HepG2 (cell line): ENCODE results near the gene FN1. TPM values are rescaled to one million over a fixed set of nuclear protein-coding genes. Genes with fewer than 3 reads are reported as not detected.

Source experiments
- ATAC-seq: fragments of 200-7000 bp; cut with Tn5 transposase; 3 replicates; pipeline ENCODE4 v1.9.1; 2020; ENCODE audit warnings: mild to moderate bottlenecking, moderate library complexity
- BruUV-seq: library from RNA; stranded (reverse); fragments of 400-500 nt; replicated peaks from 2 replicates; lab custom pipeline; 2021; lab: Mats Ljungman, UMichigan
- CTCF ChIA-PET: fragments of 300-600 bp; formaldehyde crosslinking; extraction: SDS; loops from one replicate; lab custom pipeline; 2021; ENCODE audit warnings: low total read pairs, inconsistent platforms, low intra/inter-chr PET ratio; lab: Yijun Ruan, JAX
- POLR2A ChIA-PET: fragments of 350-600 bp; sonication (Branson Sonifier 250); formaldehyde crosslinking; loops from one replicate; lab custom pipeline; 2020; ENCODE audit warnings: antibody characterized with exemption, inconsistent platforms; lab: Yijun Ruan, JAX
- DNase-seq: peaks from one replicate; pipeline ENCODE4 v3.0.0-alpha.2; 2015; ENCODE audit warnings: low spot score
- FAIRE-seq: peaks from 3 replicates; lab custom pipeline; 2011; peaks lifted over from hg19 to GRCh38; lab: Jason Lieb, UNC
- H2AFZ ChIP-seq: one replicate; pipeline ENCODE4 v1.6.1; 2011; ENCODE audit warnings: low read length, inconsistent platforms
- H3K27ac ChIP-seq: fragments of 300-600 bp; 3 replicates; pipeline ENCODE4 v1.8.0; 2011; ENCODE audit warnings: mixed run types, mild to moderate bottlenecking, mixed read lengths, low read length, inconsistent platforms; ENCODE audit not compliant: insufficient read depth; ENCODE audit errors: extremely low read length
- H3K27me3 ChIP-seq, 2 experiments: fragments of 200-600 bp in 1 of 2; 2 replicates in 1 of 2; 3 replicates in 1 of 2; pipeline versions ENCODE4 v1.6.0 to v1.8.0; 2011; ENCODE audit warnings: low read length in 2 of 2, mild to moderate bottlenecking in 2 of 2, moderate library complexity in 2 of 2, inconsistent platforms in 1 of 2; ENCODE audit not compliant: insufficient read depth in 2 of 2, control insufficient read depth in 1 of 2
- H3K36me3 ChIP-seq, 2 experiments: fragments of 200-600 bp in 1 of 2; replicated peaks in 1 of 2; 2 replicates in 1 of 2; 3 replicates in 1 of 2; pipeline versions ENCODE4 v1.5.1 to v1.8.0; 2011; ENCODE audit warnings: low read length in 2 of 2, inconsistent platforms in 1 of 2; ENCODE audit not compliant: insufficient read depth in 2 of 2, control insufficient read depth in 1 of 2
- H3K4me1 ChIP-seq: 2 replicates; pipeline ENCODE4 v1.5.1; 2012; ENCODE audit warnings: low read length, inconsistent platforms; ENCODE audit not compliant: insufficient read depth
- H3K4me2 ChIP-seq: 2 replicates; pipeline ENCODE4 v1.6.0; 2011; ENCODE audit warnings: low read depth, low read length, inconsistent platforms
- H3K4me3 ChIP-seq, 3 experiments: fragments of 200-600 bp in 1 of 3; sonication (generic), shearing (Covaris generic) in 1 of 3; replicated peaks in 1 of 3; 2 replicates each; pipeline ENCODE4 v1.5.1; 2011 to 2016; ENCODE audit warnings: low read length in 3 of 3, inconsistent platforms in 2 of 3, low read depth in 2 of 3, mild to moderate bottlenecking in 2 of 3, control low read depth in 1 of 3, mixed read lengths in 1 of 3; ENCODE audit not compliant: insufficient read depth in 1 of 3
- H3K79me2 ChIP-seq: one replicate; pipeline ENCODE4 v1.6.1; 2011; ENCODE audit warnings: low read length, inconsistent platforms; ENCODE audit not compliant: insufficient read depth
- H3K9ac ChIP-seq: 2 replicates; pipeline ENCODE4 v1.6.0; 2011; ENCODE audit warnings: mild to moderate bottlenecking, low read depth, low read length, inconsistent platforms; ENCODE audit not compliant: insufficient read depth
- H3K9me3 ChIP-seq: 2 replicates; pipeline ENCODE4 v1.5.1; 2012; ENCODE audit warnings: mild to moderate bottlenecking, low read length
- H4K20me1 ChIP-seq: 2 replicates; pipeline ENCODE4 v1.6.0; 2011; ENCODE audit warnings: inconsistent platforms, mild to moderate bottlenecking, low read length, moderate library complexity; ENCODE audit not compliant: insufficient read depth
- AGO1 ChIP-seq: fragments of 200-400 bp; formaldehyde crosslinking; IDR thresholded peaks from 2 replicates; pipeline ENCODE4 v1.6.1; 2017; ENCODE audit warnings: mild to moderate bottlenecking, low read depth, low read length, moderate library complexity; ENCODE audit not compliant: poor library complexity, severe bottlenecking
- CBX2 ChIP-seq, 2 experiments: fragments of 200-600 bp in 1 of 2; sonication (generic); formaldehyde crosslinking in 1 of 2; IDR thresholded peaks; 2 replicates each; pipeline versions ENCODE4 v1.7.0 to v1.8.1; 2018 to 2022; ENCODE audit warnings: low read depth in 2 of 2, low read length in 1 of 2, mild to moderate bottlenecking in 1 of 2, missing genetic modification reagents in 1 of 2
- CCDC6 ChIP-seq: sonication (generic); formaldehyde crosslinking; IDR thresholded peaks from 2 replicates; pipeline ENCODE4 v1.8.1; 2022; ENCODE audit warnings: mild to moderate bottlenecking, missing genetic modification reagents, moderate library complexity
- CREB1 ChIP-seq, 2 experiments: fragments of 450-650 bp in 1 of 2; IDR thresholded peaks; 2 replicates each; pipeline ENCODE4 v1.6.1; 2016 to 2017; ENCODE audit warnings: control low read depth in 1 of 2, mild to moderate bottlenecking in 1 of 2, missing compliant biosample characterization in 1 of 2, missing genetic modification characterization in 1 of 2
- CREM ChIP-seq, 2 experiments: sonication (generic) in 1 of 2; formaldehyde crosslinking in 1 of 2; IDR thresholded peaks; 2 replicates each; pipeline versions ENCODE4 v1.4.0 to v1.6.1; 2016 to 2020; ENCODE audit warnings: antibody characterized with exemption in 1 of 2, mild to moderate bottlenecking in 1 of 2, missing genetic modification reagents in 1 of 2
- FOXJ3 ChIP-seq: sonication (generic); formaldehyde crosslinking; IDR thresholded peaks from 2 replicates; pipeline ENCODE4 v1.4.0; 2020; ENCODE audit warnings: missing genetic modification reagents, mild to moderate bottlenecking, borderline replicate concordance
- HOXA5 ChIP-seq: sonication (generic); formaldehyde crosslinking; IDR thresholded peaks from 2 replicates; pipeline ENCODE4 v1.4.0; 2020; ENCODE audit warnings: missing genetic modification reagents
- MIXL1 ChIP-seq: IDR thresholded peaks from 2 replicates; pipeline ENCODE4 v1.6.1; 2016
- PAF1 ChIP-seq: IDR thresholded peaks from 2 replicates; pipeline ENCODE4 v1.6.1; 2016; ENCODE audit warnings: missing genetic modification reagents, missing compliant biosample characterization
- RBM22 ChIP-seq: fragments of 200-400 bp; formaldehyde crosslinking; optimal IDR thresholded peaks from 2 replicates; pipeline ENCODE3; 2017; ENCODE audit warnings: mild to moderate bottlenecking, low read length, moderate library complexity
- SRSF4 ChIP-seq: fragments of 200-400 bp; formaldehyde crosslinking; IDR thresholded peaks from one replicate; pipeline ENCODE4 v1.6.1; 2018; ENCODE audit warnings: mild to moderate bottlenecking, low read depth, low read length, moderate library complexity; ENCODE audit not compliant: poor library complexity, severe bottlenecking
- ZC3H4 ChIP-seq: sonication (generic); formaldehyde crosslinking; IDR thresholded peaks from 2 replicates; pipeline ENCODE4 v1.4.0; 2020; ENCODE audit warnings: missing genetic modification reagents, borderline replicate concordance
- ZNF232 ChIP-seq: sonication (generic); formaldehyde crosslinking; IDR thresholded peaks from 2 replicates; pipeline ENCODE4 v1.4.0; 2020; ENCODE audit warnings: missing genetic modification reagents, borderline replicate concordance
- WGBS: methylation state at CpG from one replicate; pipeline ENCODE4 v1.1.6; 2017; ENCODE audit warnings: low lambda C conversion rate; 5-methylcytosine and 5-hydroxymethylcytosine counted together
- in situ Hi-C: cut with HindIII; loops from 2 replicates; pipeline ENCODE4 v1.10.0; 2017; ENCODE audit warnings: low pct_unique_long_range_greater_than_20kb; ENCODE audit not compliant: extremely low pct_ligation_motif_present
- intact Hi-C: fragments of 100-400 bp; cut with micrococcal nuclease; formaldehyde crosslinking; loops from one replicate; pipeline ENCODE4 v1.10.0; 2022; ENCODE audit not compliant: unreplicated experiment
- polyA plus RNA-seq, 8 experiments: library from polyadenylated mRNA; depleted of rRNA in 3 of 8; stranded (reverse) in 7 of 8; unstranded in 1 of 8; fragments of >200 nt; fragmentation: Illumina TruSeq in 4 of 8; extraction: Trizol in 4 of 8; gene quantifications; 2 replicates each; pipeline versions ENCODE4 v1.2.1 to v1.2.3, GENCODE V29; 2011 to 2016; ENCODE audit warnings: low read depth in 4 of 8, missing spikeins in 1 of 8, mixed read lengths in 1 of 8; ENCODE audit not compliant: insufficient read depth in 1 of 8
- total RNA-seq, 5 experiments: library from RNA; depleted of rRNA; stranded (reverse); fragments of >200 nt; fragmentation: Illumina TruSeq; extraction: Trizol; gene quantifications; 2 replicates each; pipeline ENCODE4 v1.2.3, GENCODE V29; 2016; ENCODE audit warnings: low read depth in 1 of 5
- TF ChIP-seq, protein P1 (sequence below), 2 experiments: sonication (generic) in 1 of 2; formaldehyde crosslinking in 1 of 2; IDR thresholded peaks; 2 replicates each; pipeline versions ENCODE4 v1.6.1 to v1.9.0; 2014 to 2022; ENCODE audit warnings: antibody characterized with exemption in 1 of 2, borderline replicate concordance in 1 of 2, inconsistent platforms in 1 of 2, low read depth in 1 of 2, missing genetic modification reagents in 1 of 2
- TF ChIP-seq, protein P2 (sequence below): sonication (generic); formaldehyde crosslinking; IDR thresholded peaks from 2 replicates; pipeline ENCODE4 v1.4.0; 2020; ENCODE audit warnings: missing genetic modification reagents

The FN1 gene
- total and polyA plus RNA-seq, 2 of the 13 experiments (the other 11 are each of a cell fraction or from before 2014, with no cell fraction given), result 1,847 to 6,471 TPM

DNA sequence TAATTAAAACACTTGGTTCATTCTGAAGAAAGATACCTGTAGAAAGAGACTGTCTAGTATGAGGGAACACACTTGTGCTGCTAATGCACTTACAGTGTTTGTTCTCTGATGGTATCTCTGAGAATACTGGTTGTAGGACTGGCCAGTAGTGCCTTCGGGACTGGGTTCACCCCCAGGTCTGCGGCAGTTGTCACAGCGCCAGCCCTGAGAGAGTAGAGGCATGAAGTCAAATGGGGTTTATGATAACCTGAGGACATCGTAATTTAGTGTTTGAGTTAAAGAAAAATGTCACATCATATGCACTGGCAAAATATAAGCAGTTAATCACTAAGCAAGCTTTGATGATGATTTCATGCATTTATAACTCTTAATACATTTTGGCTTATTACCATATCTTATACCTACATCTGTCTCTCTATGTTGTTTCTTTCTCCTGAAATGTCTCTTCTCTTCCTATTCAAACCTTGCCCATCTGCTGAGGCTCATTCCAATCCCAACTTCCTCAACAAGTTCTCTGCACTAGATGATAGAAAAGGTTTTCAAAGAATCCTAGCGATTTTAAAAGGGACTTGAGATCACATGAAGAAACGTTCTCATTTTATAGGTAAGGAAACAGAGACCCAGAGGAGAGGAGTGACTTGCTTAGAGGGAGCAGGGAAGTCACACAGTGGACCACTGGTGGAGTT is 73.8 kb downstream of the FN1 start:
- FAIRE-seq (no peak), ATAC-seq (peak; percentile 3; the same call in 2 of the 3 replicates), DNase-seq (no peak)
- CTCF ChIA-PET, result no interaction called here
- no peaks in the 10 kb centered on the region for H3K9me3 ChIP-seq
- no peaks in the 10 kb centered on the region for H3K79me2 ChIP-seq
- WGBS, result 80% methylated on average over 6 of the region's 6 CpGs
- POLR2A ChIA-PET, result interaction anchor here (0.5 kb wide), 1 partner anchor 432 kb away, joined by 3 read pairs; no protein-coding TSS in a partner anchor
- peaks cover 34 to 63% of the 10 kb centered on the region in 2 experiments for H3K36me3 ChIP-seq
- no peak overlapping the region for H3K4me3 ChIP-seq
- in situ Hi-C loops (no loop called here), intact Hi-C loops (no loop called here)
- peaks cover 36% of the 10 kb centered on the region for H4K20me1 ChIP-seq
- no peaks in the 10 kb centered on the region for H3K4me1 ChIP-seq
- H2AFZ ChIP-seq, result no peak overlapping the region
- BruUV-seq, result no TSS peak
- H3K27me3 ChIP-seq, result no peaks in the 10 kb centered on the region
- H3K27ac ChIP-seq, result no peak overlapping the region
- no peak overlapping the region for H3K4me2 ChIP-seq
- no peak overlapping the region for H3K9ac ChIP-seq
- TF ChIP-seq CCDC6 (CRISPR knock-in tag) (peak; percentile 30; the same call in 1 of the 2 replicates), HOXA5 (CRISPR knock-in tag) (no peak), CREM (IDR thresholded peaks at IDR 0.05) (no peak), CREM (CRISPR knock-in tag; IDR thresholded peaks at IDR 0.05) (no peak), AGO1 (no peak), CBX2 (IDR thresholded peaks at IDR 0.05; ENCODE audit: low read depth, low read length) (no peak), CBX2 (CRISPR knock-in tag; IDR thresholded peaks at IDR 0.05; ENCODE audit: low read depth) (no peak), ZNF232 (no peak), ZC3H4 (no peak), FOXJ3 (CRISPR knock-in tag) (peak; percentile 23; the same call in 1 of the 2 replicates), RBM22 (peak; percentile 86), PAF1 (peak; percentile 77; the same call in 1 of the 2 replicates), SRSF4 (peak; percentile 49), CREB1 (IDR thresholded peaks at IDR 0.05) (no peak), CREB1 (CRISPR knock-in tag; IDR thresholded peaks at IDR 0.05) (no peak), MIXL1 (CRISPR knock-in tag) (no peak)
- TF ChIP-seq, protein P1, sequence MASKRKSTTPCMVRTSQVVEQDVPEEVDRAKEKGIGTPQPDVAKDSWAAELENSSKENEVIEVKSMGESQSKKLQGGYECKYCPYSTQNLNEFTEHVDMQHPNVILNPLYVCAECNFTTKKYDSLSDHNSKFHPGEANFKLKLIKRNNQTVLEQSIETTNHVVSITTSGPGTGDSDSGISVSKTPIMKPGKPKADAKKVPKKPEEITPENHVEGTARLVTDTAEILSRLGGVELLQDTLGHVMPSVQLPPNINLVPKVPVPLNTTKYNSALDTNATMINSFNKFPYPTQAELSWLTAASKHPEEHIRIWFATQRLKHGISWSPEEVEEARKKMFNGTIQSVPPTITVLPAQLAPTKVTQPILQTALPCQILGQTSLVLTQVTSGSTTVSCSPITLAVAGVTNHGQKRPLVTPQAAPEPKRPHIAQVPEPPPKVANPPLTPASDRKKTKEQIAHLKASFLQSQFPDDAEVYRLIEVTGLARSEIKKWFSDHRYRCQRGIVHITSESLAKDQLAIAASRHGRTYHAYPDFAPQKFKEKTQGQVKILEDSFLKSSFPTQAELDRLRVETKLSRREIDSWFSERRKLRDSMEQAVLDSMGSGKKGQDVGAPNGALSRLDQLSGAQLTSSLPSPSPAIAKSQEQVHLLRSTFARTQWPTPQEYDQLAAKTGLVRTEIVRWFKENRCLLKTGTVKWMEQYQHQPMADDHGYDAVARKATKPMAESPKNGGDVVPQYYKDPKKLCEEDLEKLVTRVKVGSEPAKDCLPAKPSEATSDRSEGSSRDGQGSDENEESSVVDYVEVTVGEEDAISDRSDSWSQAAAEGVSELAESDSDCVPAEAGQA (IDR thresholded peaks at IDR 0.05; ENCODE audit: low read depth), result no peak
- TF ChIP-seq, protein P1 (CRISPR knock-in tag; IDR thresholded peaks at IDR 0.05; ENCODE audit: borderline replicate concordance), result 0 out of 2 replicates have a peak, but pooled peaks have one; percentile 24
- TF ChIP-seq, protein P2, sequence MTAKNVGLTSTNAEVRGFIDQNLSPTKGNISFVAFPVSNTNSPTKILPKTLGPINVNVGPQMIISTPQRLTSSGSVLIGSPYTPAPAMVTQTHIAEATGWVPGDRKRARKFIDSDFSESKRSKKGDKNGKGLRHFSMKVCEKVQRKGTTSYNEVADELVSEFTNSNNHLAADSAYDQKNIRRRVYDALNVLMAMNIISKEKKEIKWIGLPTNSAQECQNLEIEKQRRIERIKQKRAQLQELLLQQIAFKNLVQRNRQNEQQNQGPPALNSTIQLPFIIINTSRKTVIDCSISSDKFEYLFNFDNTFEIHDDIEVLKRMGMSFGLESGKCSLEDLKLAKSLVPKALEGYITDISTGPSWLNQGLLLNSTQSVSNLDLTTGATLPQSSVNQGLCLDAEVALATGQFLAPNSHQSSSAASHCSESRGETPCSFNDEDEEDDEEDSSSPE (CRISPR knock-in tag), result no peak
